ENCODE results near the gene TMEM45A.
"Not testable (repeated sequence)": the region's sequence is repeated elsewhere in the genome, so short reads cannot be mapped to it uniquely, and the experiment has no call there.

Gene TMEM45A

GRCh38 chr3:100577382-100578008 lies 85.1 kb downstream of the TMEM45A start:
- DNase-seq (ENCODE audit: low spot score), result no peak

- DNase-seq (ENCODE audit: low spot score), result no peak
These were observed 86.2 kb downstream of the TMEM45A start for GRCh38 chr3:100578646-100579045.

- DNase-seq (ENCODE audit: low spot score), result no peak
These were observed 87.7 kb downstream of the TMEM45A start for GRCh38 chr3:100580147-100580546.

GRCh38 chr3:100581650-100582049 lies 89.2 kb downstream of the TMEM45A start:
- no peak for DNase-seq (ENCODE audit: low spot score)

- DNase-seq (ENCODE audit: low spot score), result not testable (repeated sequence)
These were observed 89.7 kb downstream of the TMEM45A start for GRCh38 chr3:100582157-100582556.

GRCh38 chr3:100584101-100584660 lies 91.8 kb downstream of the TMEM45A start:
- no peak for DNase-seq (ENCODE audit: low spot score)

GRCh38 chr3:100586832-100587231 lies 94.4 kb downstream of the TMEM45A start:
- DNase-seq (ENCODE audit: low spot score), result no peak

- DNase-seq (ENCODE audit: low spot score), result no peak
These were observed 95.8 kb downstream of the TMEM45A start for GRCh38 chr3:100588251-100588650.

GRCh38 chr3:100590114-100590839 lies 97.9 kb downstream of the TMEM45A start:
- DNase-seq (ENCODE audit: low spot score), result peak; percentile 71

GRCh38 chr3:100590840-100591147 lies 98.4 kb downstream of the TMEM45A start:
- no peak for DNase-seq (ENCODE audit: low spot score)

- DNase-seq (ENCODE audit: low spot score), result peak; percentile 67
These were observed 99.0 kb downstream of the TMEM45A start for GRCh38 chr3:100591411-100591810.

- DNase-seq (ENCODE audit: low spot score), result no peak
These were observed 108.0 kb downstream of the TMEM45A start for GRCh38 chr3:100600181-100601042.

GRCh38 chr3:100602506-100603444 lies 110.4 kb downstream of the TMEM45A start:
- DNase-seq (ENCODE audit: low spot score), result peak; percentile 60

GRCh38 chr3:100603469-100603868 lies 111.0 kb downstream of the TMEM45A start:
- DNase-seq (ENCODE audit: low spot score), result peak; percentile 40

GRCh38 chr3:100605358-100605757 lies 112.9 kb downstream of the TMEM45A start:
- DNase-seq (ENCODE audit: low spot score), result no peak

GRCh38 chr3:100606894-100607512 lies 114.6 kb downstream of the TMEM45A start:
- no peak for DNase-seq (ENCODE audit: low spot score)

- no peak for DNase-seq (ENCODE audit: low spot score)
These were observed 116.9 kb downstream of the TMEM45A start, which contains the start of gene ADGRG7 for GRCh38 chr3:100609305-100609704. Gene ADGRG7 (plus strand): TSS chr3:100609601. CDS start chr3:100609857, 256 bp downstream.

GRCh38 chr3:100609963-100610362 lies 117.5 kb downstream of the TMEM45A start:
- DNase-seq (ENCODE audit: low spot score), result no peak

- no peak for DNase-seq (ENCODE audit: low spot score)
These were observed 118.8 kb downstream of the TMEM45A start for GRCh38 chr3:100611221-100611620.

GRCh38 chr3:100613721-100614390 lies 121.4 kb downstream of the TMEM45A start:
- no peak for DNase-seq (ENCODE audit: low spot score)

Measured in kidney tubule cell (primary cell).